ENCODE results near the gene MYH16.

DNA sequence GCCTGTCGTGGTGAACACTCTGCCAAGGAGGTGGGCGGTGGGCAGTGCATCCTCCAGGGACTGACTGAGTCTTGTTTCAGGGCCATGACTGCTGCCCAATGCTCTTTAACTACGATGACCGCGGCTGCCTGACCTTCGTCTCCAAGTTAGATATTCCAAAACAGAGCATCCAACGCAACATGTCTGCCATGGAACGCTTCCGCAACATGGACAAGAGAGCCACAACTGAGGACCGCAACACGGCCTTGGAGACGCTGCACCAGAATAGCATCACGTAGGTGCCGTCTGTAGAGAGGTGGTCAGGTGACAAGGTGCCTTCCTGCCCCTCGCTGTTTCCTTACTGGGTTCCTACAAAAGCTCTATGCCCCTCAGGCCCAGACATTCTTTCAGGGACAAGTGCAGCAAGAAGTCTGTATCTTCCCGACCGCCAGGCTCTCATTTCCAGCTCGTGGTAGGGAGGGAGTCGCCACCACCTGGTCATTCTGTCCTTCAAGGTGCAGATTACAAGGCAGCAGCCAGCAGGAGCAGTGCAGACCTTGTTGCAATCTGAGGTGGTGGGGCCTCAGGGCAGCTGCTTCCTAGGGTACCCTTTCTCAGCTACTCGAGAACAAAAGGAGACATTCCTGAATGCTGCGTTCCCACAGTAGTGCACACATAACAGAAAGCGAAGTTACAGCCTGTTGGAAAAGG, 87.0 kb downstream of the MYH16 start:
- TF ChIP-seq RAD21 (conservative IDR thresholded peaks at IDR 0.05) (no peak), EP300 (conservative IDR thresholded peaks at IDR 0.05; ENCODE audit: poor library complexity, severe bottlenecking) (no peak), POLR2AphosphoS5 (IDR thresholded peaks at IDR 0.05) (no peak), TAF1 (IDR thresholded peaks at IDR 0.05; ENCODE audit: low read depth) (no peak), EZH2 (IDR thresholded peaks at IDR 0.05; ENCODE audit: borderline replicate concordance, insufficient read depth, low read length, poor library complexity, severe bottlenecking) (no peak), SMC3 (conservative IDR thresholded peaks at IDR 0.05; ENCODE audit: poor library complexity) (no peak), MXI1 (conservative IDR thresholded peaks at IDR 0.05; ENCODE audit: poor library complexity, severe bottlenecking) (no peak)
- TF ChIP-seq, protein P1, sequence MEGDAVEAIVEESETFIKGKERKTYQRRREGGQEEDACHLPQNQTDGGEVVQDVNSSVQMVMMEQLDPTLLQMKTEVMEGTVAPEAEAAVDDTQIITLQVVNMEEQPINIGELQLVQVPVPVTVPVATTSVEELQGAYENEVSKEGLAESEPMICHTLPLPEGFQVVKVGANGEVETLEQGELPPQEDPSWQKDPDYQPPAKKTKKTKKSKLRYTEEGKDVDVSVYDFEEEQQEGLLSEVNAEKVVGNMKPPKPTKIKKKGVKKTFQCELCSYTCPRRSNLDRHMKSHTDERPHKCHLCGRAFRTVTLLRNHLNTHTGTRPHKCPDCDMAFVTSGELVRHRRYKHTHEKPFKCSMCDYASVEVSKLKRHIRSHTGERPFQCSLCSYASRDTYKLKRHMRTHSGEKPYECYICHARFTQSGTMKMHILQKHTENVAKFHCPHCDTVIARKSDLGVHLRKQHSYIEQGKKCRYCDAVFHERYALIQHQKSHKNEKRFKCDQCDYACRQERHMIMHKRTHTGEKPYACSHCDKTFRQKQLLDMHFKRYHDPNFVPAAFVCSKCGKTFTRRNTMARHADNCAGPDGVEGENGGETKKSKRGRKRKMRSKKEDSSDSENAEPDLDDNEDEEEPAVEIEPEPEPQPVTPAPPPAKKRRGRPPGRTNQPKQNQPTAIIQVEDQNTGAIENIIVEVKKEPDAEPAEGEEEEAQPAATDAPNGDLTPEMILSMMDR (IDR thresholded peaks at IDR 0.05; ENCODE audit: poor library complexity, severe bottlenecking), result no peak
- TF ChIP-seq, protein P2, sequence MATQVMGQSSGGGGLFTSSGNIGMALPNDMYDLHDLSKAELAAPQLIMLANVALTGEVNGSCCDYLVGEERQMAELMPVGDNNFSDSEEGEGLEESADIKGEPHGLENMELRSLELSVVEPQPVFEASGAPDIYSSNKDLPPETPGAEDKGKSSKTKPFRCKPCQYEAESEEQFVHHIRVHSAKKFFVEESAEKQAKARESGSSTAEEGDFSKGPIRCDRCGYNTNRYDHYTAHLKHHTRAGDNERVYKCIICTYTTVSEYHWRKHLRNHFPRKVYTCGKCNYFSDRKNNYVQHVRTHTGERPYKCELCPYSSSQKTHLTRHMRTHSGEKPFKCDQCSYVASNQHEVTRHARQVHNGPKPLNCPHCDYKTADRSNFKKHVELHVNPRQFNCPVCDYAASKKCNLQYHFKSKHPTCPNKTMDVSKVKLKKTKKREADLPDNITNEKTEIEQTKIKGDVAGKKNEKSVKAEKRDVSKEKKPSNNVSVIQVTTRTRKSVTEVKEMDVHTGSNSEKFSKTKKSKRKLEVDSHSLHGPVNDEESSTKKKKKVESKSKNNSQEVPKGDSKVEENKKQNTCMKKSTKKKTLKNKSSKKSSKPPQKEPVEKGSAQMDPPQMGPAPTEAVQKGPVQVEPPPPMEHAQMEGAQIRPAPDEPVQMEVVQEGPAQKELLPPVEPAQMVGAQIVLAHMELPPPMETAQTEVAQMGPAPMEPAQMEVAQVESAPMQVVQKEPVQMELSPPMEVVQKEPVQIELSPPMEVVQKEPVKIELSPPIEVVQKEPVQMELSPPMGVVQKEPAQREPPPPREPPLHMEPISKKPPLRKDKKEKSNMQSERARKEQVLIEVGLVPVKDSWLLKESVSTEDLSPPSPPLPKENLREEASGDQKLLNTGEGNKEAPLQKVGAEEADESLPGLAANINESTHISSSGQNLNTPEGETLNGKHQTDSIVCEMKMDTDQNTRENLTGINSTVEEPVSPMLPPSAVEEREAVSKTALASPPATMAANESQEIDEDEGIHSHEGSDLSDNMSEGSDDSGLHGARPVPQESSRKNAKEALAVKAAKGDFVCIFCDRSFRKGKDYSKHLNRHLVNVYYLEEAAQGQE (IDR thresholded peaks at IDR 0.05; ENCODE audit: borderline replicate concordance), result no peak

Measured in neural cell (in vitro differentiated cells).